Stimulated activated naive CD8-positive, alpha-beta T cell treated with anti-CD3 and anti-CD28 coated beads, Interleukin-15, amount 100 ng/mL, for 72 hours (primary cell): ENCODE measurements around the gene CAPN11.

Experiments used
- ATAC-seq: fragments of 150-1000 bp; cut with Tn5 transposase; 2 replicates; pipeline ENCODE4 v1.10.0; 2021; ENCODE audit warnings: mild to moderate bottlenecking, moderate library complexity
- DNase-seq, 2 donors: peaks; one replicate each; pipeline ENCODE4 v3.0.0; 2021 to 2022
- H3K27ac Mint-ChIP-seq, 2 donors: one replicate each; pipeline ENCODE4 v1.8.0; 2022; ENCODE audit warnings: mild to moderate bottlenecking in 2 of 2, mixed read lengths in 2 of 2, moderate library complexity in 2 of 2
- H3K27me3 Mint-ChIP-seq: one replicate; pipeline ENCODE4 v1.8.0; 2022; ENCODE audit warnings: mixed read lengths
- H3K4me1 Mint-ChIP-seq: one replicate; pipeline ENCODE4 v1.8.0; 2022; ENCODE audit warnings: mild to moderate bottlenecking, mixed read lengths
- H3K4me3 Mint-ChIP-seq, 2 donors: one replicate each; pipeline ENCODE4 v1.8.0; 2022; ENCODE audit warnings: mild to moderate bottlenecking in 2 of 2, mixed read lengths in 2 of 2, moderate library complexity in 1 of 2
- H3K9me3 Mint-ChIP-seq, 2 donors: one replicate each; pipeline ENCODE4 v1.8.0; 2022; ENCODE audit warnings: mixed read lengths in 2 of 2

Gene CAPN11

DNA sequence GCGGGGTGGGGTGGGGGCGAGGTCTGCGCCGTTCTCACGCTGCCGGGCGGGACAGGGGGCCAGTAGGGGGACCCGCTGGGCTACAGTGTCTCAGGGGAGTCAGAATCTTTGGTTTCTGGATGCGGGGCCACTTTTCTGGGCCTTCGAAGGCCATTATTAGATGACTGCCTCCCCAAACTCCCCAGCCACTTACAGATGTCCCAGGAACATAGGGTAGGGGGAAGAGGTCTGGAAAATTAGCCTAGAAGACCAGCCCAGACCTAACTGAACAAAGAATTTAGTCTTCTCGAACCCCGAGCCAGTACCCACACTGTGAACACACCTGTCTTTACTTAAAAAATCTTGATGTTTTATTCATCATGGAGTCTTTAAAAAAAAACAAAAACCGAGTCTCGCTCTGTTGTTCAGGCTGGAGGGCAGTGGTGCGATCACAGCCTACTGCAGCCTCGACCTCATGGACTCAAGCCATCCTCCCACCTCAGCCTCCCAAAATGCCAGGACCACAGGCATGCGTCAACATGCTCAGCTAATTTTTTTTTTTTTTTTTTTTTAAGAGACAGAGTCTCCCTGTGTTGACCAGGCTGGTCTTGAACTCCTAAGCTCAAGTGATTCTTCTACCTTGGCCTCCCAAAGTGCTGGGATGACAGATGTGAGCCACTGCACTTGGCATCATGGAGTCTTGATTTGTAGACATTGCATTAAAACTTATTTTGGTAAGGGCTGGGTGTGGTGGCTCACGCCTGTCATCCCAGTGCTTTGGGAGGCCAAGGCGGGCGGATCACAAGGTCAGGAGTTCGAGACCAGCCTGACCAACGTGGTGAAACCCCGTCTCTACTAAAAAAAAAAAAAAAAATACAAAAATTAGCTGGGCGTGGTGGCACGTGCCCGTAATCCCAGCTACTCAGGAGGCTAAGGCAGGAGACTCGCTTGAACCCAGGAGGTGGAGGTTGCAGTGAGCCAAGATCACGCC is 61.5 kb downstream of the CAPN11 start:
- Mint-ChIP-seq H3K27ac (no peak overlapping the region), H3K4me3 (peak overlapping the region; percentile 81 to 84), H3K9me3 (no peaks in the 10 kb centered on the region), H3K4me1 (peaks cover 56% of the 10 kb centered on the region), H3K27me3 (no peaks in the 10 kb centered on the region)
- DNase-seq (no peak), ATAC-seq (no peak)

DNA sequence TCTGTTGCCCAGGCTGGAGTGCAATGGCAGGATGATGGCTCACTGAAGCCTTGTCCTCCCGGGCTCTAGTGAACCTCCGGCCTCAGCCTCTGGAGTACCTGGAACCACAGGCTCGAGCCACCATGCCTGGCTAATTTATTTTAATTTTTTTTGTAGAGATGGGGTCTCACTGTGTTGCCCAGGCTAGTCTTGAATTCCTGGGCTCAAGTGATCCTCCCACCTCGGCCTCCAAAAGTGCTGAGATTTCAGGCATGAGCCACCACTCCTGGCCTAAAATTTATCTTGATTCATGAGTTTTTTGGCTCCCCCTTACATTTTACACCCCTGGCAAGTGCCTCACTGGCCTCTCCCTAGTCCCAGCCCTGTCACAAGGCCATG is 62.3 kb downstream of the CAPN11 start:
- Mint-ChIP-seq H3K27me3 (no peaks in the 10 kb centered on the region), H3K4me3 (no peak overlapping the region), H3K27ac (peak overlapping the region in 1 of 2 donors; percentile 4), H3K4me1 (peaks cover 64% of the 10 kb centered on the region), H3K9me3 (no peaks in the 10 kb centered on the region)
- ATAC-seq (no peak), DNase-seq (no peak)

DNA sequence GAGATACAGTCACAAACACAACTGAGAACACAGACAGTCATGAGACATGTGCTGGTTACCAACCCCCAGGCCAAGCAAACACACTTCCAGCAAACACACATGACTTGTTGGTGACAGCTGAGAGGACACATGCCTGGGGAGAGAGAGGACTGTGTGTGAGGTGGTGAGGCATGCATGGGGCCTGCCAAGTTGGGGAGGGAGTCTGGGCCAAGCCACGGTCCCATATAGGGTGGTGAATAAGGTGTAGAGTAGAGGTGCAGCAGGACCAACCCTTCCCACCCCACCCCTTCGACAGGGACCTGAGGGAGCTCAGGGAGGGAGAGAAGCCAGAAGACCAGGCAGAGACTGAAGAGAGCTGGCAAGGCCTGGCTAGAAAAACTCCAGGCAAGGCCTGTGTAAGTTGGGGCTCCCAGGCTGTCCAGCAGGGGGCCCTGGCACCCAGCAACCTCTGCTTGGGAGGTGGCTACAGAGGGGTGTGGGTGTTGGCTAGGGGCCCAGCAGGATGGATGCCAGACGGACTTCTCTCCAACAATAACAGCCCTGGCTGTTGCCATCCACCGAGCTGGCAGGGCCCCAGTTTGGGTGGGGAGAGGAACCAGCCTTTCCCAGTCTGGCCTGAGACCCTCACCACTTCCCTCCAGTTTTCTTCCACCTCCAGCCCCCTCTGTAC is 62.8 kb downstream of the CAPN11 start:
- peak; percentile 74 to 81 for DNase-seq
- H3K27ac Mint-ChIP-seq = peak overlapping the region in 1 of 2 donors; percentile 4
- H3K4me3 Mint-ChIP-seq = peak overlapping the region; percentile 9 to 16

DNA sequence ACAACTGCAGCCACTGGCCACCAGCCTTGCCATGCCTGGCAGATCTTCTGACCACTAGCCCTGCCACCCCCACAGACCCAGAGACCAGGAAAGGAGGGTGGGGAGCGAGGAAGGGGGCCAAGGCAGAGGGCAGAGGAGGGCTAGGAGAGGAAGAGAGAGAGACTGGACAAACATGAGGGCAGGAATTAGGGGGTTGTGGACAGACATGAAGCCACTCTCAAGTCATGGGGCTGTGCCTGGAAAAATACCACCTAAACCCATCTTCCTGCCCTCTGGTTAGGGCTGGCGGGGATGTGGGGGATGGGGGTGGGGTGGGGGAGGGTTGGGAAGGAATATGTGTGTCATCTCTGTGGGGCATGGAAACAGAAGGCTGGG is 63.3 kb downstream of the CAPN11 start:
- DNase-seq (no peak), ATAC-seq (no peak)
- Mint-ChIP-seq H3K9me3 (no peaks in the 10 kb centered on the region), H3K27me3 (no peaks in the 10 kb centered on the region), H3K4me1 (peaks cover 74% of the 10 kb centered on the region), H3K4me3 (peak overlapping the region; percentile 9 to 16), H3K27ac (no peak overlapping the region)

More for the DNA sequence above, 62.8 kb downstream of the CAPN11 start:
- peak; percentile 77 for ATAC-seq
- peaks cover 69% of the 10 kb centered on the region for H3K4me1 Mint-ChIP-seq
- H3K27me3 Mint-ChIP-seq = no peaks in the 10 kb centered on the region
- no peaks in the 10 kb centered on the region for H3K9me3 Mint-ChIP-seq

DNA sequence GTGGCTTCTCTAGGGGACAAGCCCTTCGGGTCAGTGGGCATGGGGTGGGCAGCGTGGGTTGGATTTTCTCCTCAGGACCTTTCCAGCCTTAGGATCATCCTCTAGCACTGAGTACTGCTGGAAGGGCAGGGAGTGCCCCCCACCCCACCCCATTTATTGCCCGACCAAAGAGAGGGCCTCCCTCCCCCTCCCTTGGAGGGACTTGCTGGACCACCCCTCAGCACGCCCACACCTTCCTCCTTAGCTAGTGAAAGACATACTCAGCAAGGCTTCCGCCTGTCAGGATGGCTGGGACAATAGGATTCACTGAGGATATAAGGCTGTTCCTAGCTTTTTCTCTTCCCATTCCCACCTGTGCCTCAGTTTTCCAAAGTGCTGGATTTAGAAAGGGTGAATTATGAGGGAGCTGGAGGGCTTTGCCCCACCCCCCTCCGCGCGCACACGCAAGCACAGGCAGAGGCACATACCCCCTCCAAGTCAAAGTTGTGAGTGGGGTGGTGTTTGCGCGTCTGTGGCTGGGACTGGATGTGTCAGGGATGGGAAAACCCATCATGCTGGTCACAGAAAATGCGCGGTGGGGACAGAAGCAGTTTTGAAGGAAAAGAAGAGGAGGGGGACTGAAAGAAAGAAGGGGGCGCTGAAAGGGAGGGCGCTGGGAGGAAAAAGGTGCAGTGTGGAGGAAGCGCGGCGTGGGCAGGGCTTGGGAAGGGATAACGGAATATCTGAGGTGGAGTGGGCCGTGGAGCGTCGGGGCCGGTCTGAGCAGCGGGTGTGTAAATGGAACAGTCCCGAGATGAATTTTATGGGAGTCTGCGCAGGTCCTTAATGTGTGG is 64.1 kb downstream of the CAPN11 start:
- H3K27ac Mint-ChIP-seq = peak overlapping the region; percentile 76 to 78
- H3K9me3 Mint-ChIP-seq = no peaks in the 10 kb centered on the region
- H3K4me3 Mint-ChIP-seq = peak overlapping the region; percentile 88 to 89
- no peak for DNase-seq
- no peak for ATAC-seq
- peaks cover 81% of the 10 kb centered on the region for H3K4me1 Mint-ChIP-seq
- no peaks in the 10 kb centered on the region for H3K27me3 Mint-ChIP-seq

DNA sequence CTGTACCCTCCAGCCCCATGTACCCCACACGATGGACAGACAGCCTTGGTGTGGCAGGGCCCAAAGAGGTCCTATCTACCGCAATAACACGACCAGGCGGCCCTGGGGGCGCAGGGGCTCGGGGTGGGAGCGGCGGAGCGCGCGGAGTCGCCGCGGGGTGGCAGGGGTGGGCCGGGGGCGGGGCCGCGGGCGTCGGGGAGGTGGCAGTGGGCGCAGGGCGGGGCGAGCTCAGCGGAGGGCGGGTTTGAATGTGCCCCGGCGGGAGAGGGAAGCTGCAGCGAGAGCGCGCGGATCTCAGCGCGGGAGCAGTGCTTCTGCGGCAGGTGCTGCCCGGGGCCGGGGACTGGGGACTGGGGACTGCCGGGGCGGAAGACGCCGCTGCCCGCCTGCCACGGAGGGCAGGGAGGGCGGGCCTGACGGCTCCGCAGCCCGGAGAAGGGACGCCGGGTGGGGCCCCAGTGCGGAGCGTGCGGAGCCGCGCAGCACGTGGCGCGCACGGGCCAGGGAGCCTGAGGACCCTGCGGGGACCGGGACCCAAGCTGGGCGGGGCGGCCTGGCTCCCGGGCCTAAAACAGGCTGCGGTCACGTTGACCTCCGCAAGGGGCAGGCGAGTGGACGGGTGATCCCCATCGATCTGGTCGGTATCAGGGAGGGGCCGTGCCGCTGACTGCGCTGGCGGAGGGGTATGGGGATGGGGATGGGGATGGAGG is 64.9 kb downstream of the CAPN11 start, which contains the start of gene SLC29A1:
SLC29A1 (plus strand) TSS at position 277 of the 710 bp plus-strand sequence. CDS start 3,719 bp downstream, outside the sequence.
- Mint-ChIP-seq H3K4me1 (peaks cover 78% of the 10 kb centered on the region), H3K27me3 (no peaks in the 10 kb centered on the region), H3K27ac (peak within 1 kb of the TSS; percentile 78 to 81), H3K4me3 (peak within 1 kb of the TSS; percentile 88 to 89), H3K9me3 (no peaks in the 10 kb centered on the region)
- ATAC-seq (peak; percentile 76), DNase-seq (peak; percentile 79 to 80)

DNA sequence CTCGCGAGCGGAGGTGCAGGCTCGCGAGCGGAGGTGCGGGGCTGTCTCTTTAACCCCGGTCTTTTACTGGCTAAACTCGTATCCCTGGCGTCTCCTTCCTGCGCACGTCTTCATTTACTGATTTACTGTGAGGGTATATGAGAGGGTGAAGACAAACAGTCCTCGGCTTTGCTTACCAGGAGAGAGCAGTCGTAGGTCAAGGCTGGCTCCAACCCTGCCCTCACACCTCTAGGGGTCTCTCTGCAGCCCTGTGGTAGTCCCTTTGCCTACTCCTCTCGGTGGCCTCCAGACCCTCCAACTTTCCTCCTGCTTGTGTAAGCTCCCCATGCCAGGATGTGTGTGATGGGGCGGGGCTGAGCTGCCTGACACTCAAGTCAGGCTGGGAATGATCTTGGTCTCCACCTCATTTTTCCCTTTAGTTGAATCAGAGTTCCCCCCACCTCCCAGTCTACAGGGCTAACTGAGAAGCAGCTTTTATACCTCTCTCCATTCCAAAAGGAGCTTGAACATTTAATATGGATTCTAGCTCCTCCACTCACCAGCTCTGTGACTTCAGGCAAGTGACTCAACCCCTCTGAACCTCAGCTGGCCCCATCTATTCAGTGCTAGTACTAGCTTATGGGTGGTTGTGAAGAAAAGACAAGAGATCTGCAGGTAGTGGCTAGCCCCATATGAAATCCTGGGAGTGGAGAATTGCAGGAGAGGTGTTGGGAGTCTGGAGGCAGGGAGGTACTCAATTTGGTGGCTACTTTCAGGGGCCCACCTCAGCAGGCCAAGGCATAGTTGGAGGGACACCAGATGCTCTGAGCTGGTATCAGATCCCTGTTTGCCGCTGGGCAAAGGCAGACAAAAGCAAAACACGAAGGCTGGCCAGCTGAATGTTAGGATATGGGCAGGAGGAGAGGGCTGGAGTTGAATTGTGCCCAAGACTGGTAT is 65.7 kb downstream of the CAPN11 start:
- DNase-seq (peak in 1 of 2 donors; percentile 21), ATAC-seq (peak; percentile 26)
- no peaks in the 10 kb centered on the region for H3K9me3 Mint-ChIP-seq
- no peaks in the 10 kb centered on the region for H3K27me3 Mint-ChIP-seq
- H3K4me3 Mint-ChIP-seq = peak overlapping the region; percentile 88 to 89
- peaks cover 70% of the 10 kb centered on the region for H3K4me1 Mint-ChIP-seq
- H3K27ac Mint-ChIP-seq = peak overlapping the region; percentile 30 to 81

DNA sequence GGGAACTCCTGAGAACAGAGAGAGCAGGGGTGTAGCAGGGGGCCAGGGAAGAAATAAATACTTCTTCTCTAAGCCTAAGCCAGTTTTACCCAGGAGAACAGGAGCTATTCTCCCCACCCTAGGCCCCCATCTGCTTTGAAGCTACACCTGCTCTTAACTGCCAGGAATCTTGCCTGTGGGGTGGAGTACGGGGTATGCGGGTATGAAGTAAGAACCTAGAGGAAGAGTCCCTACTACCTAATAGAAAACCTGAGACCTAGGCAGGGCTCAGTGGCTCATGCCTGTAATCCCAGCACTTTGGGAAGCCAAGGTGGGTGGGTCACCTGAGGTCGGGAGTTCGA is 66.3 kb downstream of the CAPN11 start:
- Mint-ChIP-seq H3K27ac (no peak overlapping the region), H3K9me3 (no peaks in the 10 kb centered on the region), H3K27me3 (no peaks in the 10 kb centered on the region), H3K4me1 (peaks cover 63% of the 10 kb centered on the region), H3K4me3 (peak overlapping the region; percentile 88 to 89)
- DNase-seq = no peak
- no peak for ATAC-seq

DNA sequence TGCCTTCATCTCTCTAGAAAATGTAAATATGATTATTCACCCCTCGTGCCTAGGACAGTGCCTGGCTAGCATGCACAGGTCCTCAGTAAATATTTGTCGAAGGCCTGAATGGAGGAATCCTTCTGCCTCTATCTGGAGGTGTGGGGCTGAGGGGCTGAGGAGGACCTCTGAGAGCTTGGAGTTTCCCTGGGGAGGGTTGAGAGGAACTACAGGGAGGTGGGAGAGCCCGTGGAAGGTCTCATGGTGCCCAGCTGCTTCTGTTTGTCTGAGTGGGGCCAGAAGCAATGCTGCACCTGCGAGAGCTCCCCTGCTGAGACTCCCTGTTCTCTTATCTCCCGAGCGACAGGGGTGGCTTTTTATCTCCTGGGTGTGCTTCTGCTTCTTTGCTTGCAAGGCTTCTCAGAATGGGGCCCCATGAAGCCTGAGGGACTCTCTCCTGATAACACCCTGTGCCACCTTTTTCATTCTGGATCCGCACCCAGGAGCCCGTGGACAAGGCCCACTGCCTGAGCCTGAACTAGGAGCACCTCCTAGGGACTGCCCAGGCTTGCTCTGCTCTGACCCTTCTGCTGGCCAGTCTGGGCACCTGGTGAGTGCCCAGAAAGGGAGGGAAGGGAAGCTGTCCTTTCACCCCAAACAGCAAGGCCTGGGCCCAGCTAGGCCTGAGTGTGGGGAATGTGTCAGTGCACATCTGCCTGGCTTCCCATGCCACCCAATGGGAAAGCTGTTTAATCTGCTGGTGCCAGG is 67.1 kb downstream of the CAPN11 start:
- H3K27me3 Mint-ChIP-seq = no peaks in the 10 kb centered on the region
- DNase-seq (no peak), ATAC-seq (no peak)
- H3K27ac Mint-ChIP-seq = no peak overlapping the region
- H3K4me1 Mint-ChIP-seq = peaks cover 62% of the 10 kb centered on the region
- peak overlapping the region in 1 of 2 donors; percentile 49 for H3K4me3 Mint-ChIP-seq
- no peaks in the 10 kb centered on the region for H3K9me3 Mint-ChIP-seq

DNA sequence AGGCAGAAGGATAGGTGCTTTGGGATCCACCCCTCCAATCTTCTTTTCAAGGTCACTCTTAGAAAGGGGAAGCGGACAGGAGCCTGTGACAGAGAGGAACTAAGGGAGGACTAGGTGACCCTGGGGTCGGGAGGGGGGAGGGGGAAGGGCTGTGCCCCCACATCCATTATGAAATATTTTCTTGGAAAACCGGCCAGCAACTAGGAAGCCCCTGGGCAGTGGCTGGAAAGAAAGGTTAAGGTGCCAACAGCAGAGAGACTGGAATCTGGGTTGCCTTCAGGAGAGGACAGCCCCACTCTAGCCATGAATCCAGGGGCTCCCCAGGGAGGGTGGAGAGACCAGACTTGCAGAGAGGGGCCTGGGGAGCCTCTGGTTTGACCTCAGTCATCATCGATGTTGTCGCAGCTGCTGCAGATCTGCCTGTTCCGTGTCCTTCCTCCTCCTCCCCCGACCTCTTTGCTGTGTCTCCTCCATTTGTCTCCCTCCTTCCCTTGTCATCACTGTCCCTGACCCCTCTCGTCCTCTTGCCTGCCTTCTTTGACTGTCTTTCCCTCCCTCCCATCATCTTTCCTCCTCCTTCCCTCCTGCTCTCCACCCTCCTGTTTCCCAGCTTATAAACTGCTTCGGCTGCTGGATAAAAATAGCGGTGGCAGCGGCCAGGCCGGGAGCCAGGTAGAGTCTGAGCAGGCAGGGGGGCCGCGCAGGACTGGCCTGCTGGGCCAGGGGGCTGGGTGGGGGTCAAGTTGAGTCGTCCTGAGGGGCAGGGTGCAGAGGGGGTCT is 67.9 kb downstream of the CAPN11 start:
- Mint-ChIP-seq H3K4me1 (peaks cover 56% of the 10 kb centered on the region), H3K27ac (peak overlapping the region in 1 of 2 donors; percentile 88), H3K4me3 (no peak overlapping the region), H3K9me3 (no peaks in the 10 kb centered on the region), H3K27me3 (no peaks in the 10 kb centered on the region)
- ATAC-seq = no peak
- DNase-seq = no peak

DNA sequence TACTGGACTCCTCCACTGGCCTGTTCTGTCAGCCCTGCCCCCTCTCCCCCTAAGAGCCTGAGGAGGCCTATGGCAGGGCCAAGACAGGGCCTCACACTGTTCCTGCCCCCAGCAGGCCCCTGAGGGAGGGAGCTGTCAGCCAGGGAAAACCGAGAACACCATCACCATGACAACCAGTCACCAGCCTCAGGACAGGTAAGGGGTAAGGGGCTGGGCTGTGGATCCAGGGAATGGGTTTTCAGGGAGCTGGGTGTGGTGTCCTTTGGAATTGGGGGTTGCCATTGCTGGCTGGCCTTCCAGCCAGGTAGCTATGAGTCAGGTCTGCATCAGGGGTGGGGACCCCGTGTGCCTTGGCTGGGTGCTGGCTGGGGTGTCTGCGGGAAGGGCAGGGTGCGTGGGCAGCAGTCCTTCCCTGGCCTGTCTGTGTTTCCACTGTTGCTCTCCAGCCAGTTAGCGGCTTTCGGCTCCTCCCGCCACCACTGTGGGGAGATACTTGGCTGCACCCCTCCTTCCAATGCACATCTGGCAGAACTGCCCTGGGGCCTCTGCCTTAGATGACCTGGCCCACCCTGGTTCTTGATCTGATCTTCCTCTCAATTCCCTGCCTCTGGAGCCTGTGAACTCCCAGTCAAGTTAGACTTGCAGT is 68.7 kb downstream of the CAPN11 start:
- Mint-ChIP-seq H3K4me3 (no peak overlapping the region), H3K4me1 (peaks cover 49% of the 10 kb centered on the region), H3K9me3 (no peaks in the 10 kb centered on the region), H3K27me3 (no peaks in the 10 kb centered on the region), H3K27ac (no peak overlapping the region)
- ATAC-seq = no peak
- no peak for DNase-seq

DNA sequence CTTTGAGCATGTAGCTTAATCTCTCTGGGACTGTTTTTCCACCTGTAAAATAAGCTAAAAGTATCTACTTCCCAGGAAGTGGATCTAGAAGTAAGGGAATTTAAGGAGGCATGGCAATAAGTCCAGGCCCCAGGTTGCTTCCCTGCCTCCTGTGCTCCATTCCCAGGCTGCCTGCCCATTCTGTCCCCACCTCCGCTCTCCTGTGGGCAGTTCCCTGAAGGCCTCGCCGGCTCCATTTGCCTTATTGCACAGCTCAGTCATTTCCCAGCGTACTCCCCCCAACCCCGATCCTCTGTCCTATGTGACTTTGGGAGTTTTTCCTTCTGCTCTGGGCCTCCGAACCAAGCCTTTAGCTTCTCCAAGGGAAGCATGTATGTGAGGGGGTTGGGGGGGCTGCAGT is 69.4 kb downstream of the CAPN11 start:
- H3K9me3 Mint-ChIP-seq = no peaks in the 10 kb centered on the region
- ATAC-seq (no peak), DNase-seq (no peak)
- no peak overlapping the region for H3K27ac Mint-ChIP-seq
- H3K4me1 Mint-ChIP-seq = peaks cover 45% of the 10 kb centered on the region
- H3K27me3 Mint-ChIP-seq = no peaks in the 10 kb centered on the region
- H3K4me3 Mint-ChIP-seq = no peak overlapping the region
